Type B pancreatic cell (in vitro differentiated cells): ENCODE data around the gene KLF9. TPM values are rescaled to one million over a fixed set of nuclear protein-coding genes. Genes with fewer than 3 reads are reported as not detected.

Experiments
- DNase-seq: peaks from one replicate; pipeline ENCODE4 v3.0.0; 2021; ENCODE audit warnings: mixed read lengths; ENCODE audit not compliant: unreplicated experiment; ENCODE audit errors: extremely low spot score
- H3K27ac Mint-ChIP-seq: 2 replicates; pipeline ENCODE4 v1.8.0; 2021; ENCODE audit warnings: mild to moderate bottlenecking, mixed read lengths
- H3K27me3 Mint-ChIP-seq: 2 replicates; pipeline ENCODE4 v1.8.0; 2021; ENCODE audit warnings: mixed read lengths
- H3K36me3 Mint-ChIP-seq: 2 replicates; pipeline ENCODE4 v1.8.0; 2021; ENCODE audit warnings: mixed read lengths
- H3K4me1 Mint-ChIP-seq: one replicate; pipeline ENCODE4 v1.8.0; 2021; ENCODE audit warnings: mixed read lengths; ENCODE audit not compliant: unreplicated experiment
- H3K4me3 Mint-ChIP-seq: 2 replicates; pipeline ENCODE4 v1.8.0; 2021; ENCODE audit warnings: mild to moderate bottlenecking, mixed read lengths
- H3K9me3 Mint-ChIP-seq: 2 replicates; pipeline ENCODE4 v1.8.0; 2021; ENCODE audit warnings: mixed read lengths
- CTCF ChIP-seq: fragments of 200-600 bp; sonication (generic); conservative IDR thresholded peaks from 2 replicates; pipeline ENCODE4 v1.5.0; 2021; ENCODE audit warnings: antibody characterized with exemption, mild to moderate bottlenecking
- total RNA-seq: library from RNA; stranded (reverse); gene quantifications from 2 replicates; pipeline ENCODE4 v1.2.1, GENCODE V29; 2021; ENCODE audit warnings: low replicate concordance

Gene KLF9
- total RNA-seq, 1 donor from 2014 or later, result 16.7 TPM

DNA sequence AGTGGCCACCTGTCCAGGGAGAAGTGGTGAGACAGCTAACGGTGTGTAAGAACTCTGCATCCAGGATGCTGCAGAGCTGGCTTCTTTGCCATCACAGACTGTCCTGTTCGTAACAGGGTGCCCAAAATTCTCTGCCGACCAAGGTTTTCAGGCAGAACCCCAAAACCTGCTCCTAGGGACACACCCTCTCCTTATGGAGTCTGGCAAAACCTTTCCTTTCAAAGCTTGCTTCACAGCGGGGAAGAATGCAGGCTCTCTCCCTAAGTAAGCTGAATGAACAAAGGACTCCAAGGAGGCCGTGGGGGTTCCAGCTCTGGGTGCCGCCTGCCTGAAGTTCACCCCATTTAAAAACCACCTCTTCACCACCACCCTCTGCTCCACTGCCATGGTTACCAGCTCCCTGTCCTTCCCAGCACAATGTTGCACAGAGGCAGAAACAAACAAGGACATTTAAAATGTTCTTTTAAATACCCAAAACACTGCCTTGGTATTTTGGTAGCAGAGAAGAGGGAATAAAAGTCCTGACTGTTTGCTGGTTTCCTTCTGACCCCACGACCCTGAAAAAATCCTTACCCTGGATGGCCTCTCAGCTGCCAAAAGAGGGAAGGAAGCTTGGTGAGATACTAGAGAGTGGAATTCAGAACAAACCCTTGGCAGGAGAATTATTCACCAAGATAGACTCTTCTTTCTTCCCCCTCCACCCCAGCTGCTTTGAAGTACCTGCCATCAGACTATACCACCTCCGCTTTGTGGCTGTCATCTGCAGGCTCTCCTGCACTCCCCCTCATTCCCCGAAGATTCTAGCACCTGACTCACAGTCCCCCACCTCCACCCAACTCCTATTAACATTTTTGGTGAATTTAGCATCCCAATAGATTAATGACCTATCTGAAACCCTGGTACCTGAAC is 7.1 kb upstream of the KLF9 start:
- H3K36me3 Mint-ChIP-seq, result peaks cover 4% of the 10 kb centered on the region
- H3K27ac Mint-ChIP-seq, result peak overlapping the region; percentile 100
- DNase-seq, result no peak
- peaks cover 7% of the 10 kb centered on the region for H3K9me3 Mint-ChIP-seq
- H3K4me1 Mint-ChIP-seq, result peaks cover 21% of the 10 kb centered on the region
- peak overlapping the region; percentile 98 for H3K4me3 Mint-ChIP-seq
- no peaks in the 10 kb centered on the region for H3K27me3 Mint-ChIP-seq
- no peak for TF ChIP-seq CTCF

DNA sequence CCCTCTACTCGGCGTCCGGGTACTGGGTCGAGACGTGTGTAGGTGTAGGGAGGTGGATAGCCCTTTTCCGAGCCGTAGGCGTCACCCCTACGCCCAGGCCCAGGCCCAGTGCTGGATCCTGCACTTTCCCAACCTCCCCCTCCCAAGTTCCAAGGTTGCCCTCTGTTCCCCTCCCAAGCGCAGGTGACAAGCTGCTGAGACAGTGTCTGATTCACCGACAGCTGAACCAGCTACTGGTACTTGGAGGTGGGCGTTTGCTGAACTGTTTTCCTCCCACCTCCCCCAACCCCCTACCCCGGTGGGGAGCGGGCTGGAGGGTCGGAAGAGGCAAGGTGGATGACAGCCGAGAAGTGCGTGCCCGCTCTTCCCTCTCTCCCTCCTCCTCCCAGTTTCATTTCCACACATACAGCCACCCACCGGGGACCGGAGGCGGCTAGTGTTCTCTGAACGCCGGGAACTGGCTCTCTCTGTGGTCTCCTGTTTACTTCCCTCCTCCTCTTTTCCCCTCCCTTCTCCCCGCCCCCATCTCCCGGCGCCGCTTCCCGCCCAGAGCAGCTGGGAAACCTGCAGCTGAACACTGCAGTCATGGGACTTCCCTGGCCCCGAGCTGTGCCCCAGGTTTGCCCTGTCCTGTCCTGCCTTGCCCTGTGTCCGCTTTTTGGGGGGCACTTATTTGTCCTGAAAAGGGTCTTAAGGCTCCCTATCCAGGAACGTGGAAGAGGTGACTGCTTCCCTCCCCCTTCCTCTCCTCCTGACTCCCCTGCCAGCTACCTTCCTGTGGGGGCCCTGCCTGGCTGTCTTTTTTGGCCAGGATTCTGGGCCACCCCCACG is 6.2 kb upstream of the KLF9 start:
- peaks cover 21% of the 10 kb centered on the region for H3K4me1 Mint-ChIP-seq
- peak overlapping the region; percentile 98 for H3K4me3 Mint-ChIP-seq
- H3K9me3 Mint-ChIP-seq, result peaks cover 7% of the 10 kb centered on the region
- DNase-seq, result peak; percentile 83
- H3K27ac Mint-ChIP-seq, result peak overlapping the region; percentile 100
- no peaks in the 10 kb centered on the region for H3K27me3 Mint-ChIP-seq
- no peak for TF ChIP-seq CTCF
- H3K36me3 Mint-ChIP-seq, result peaks cover 4% of the 10 kb centered on the region

GRCh38 chr9:70419556-70420440 is 5.3 kb upstream of the KLF9 start:
- H3K27me3 Mint-ChIP-seq, result no peaks in the 10 kb centered on the region
- peaks cover under 1% of the 10 kb centered on the region for H3K36me3 Mint-ChIP-seq
- H3K27ac Mint-ChIP-seq, result peak overlapping the region; percentile 100

GRCh38 chr9:70418822-70419555 is 4.5 kb upstream of the KLF9 start:
- Mint-ChIP-seq H3K27me3 (peaks cover 4% of the 10 kb centered on the region), H3K4me3 (peak overlapping the region; percentile 98), H3K27ac (peak overlapping the region; percentile 100), H3K9me3 (no peaks in the 10 kb centered on the region), H3K36me3 (no peaks in the 10 kb centered on the region), H3K4me1 (peaks cover 30% of the 10 kb centered on the region)
- peak; percentile 96 for DNase-seq
- TF ChIP-seq CTCF, result no peak

More at GRCh38 chr9:70419556-70420440, 5.3 kb upstream of the KLF9 start:
- peak overlapping the region; percentile 98 for H3K4me3 Mint-ChIP-seq
- peak; percentile 94 for DNase-seq
- peak; percentile 29 for TF ChIP-seq CTCF
- H3K9me3 Mint-ChIP-seq, result peaks cover 3% of the 10 kb centered on the region
- peaks cover 23% of the 10 kb centered on the region for H3K4me1 Mint-ChIP-seq
